Inferior parietal cortex (tissue), 1 donor: ENCODE measurements around the gene SGO2.
"Not testable (repeated sequence)": the region's sequence is repeated elsewhere in the genome, so short reads cannot be mapped to it uniquely, and the experiment has no call there.

Source experiments
- DNase-seq: peaks from one replicate; pipeline ENCODE4 v3.0.0-alpha.2; 2016; ENCODE audit errors: extremely low spot score

The SGO2 gene

GRCh38 chr2:200525066-200525465 lies 941 bp upstream of the SGO2 start:
- DNase-seq = no peak

- DNase-seq = no peak
Measured at GRCh38 chr2:200525551-200525881, 491 bp upstream of the SGO2 start.

GRCh38 chr2:200528228-200528627 lies 2.2 kb downstream of the SGO2 start:
- DNase-seq = no peak

- DNase-seq = no peak
Measured at GRCh38 chr2:200533754-200534153, 7.7 kb downstream of the SGO2 start.

GRCh38 chr2:200534572-200534971 lies 8.6 kb downstream of the SGO2 start:
- no peak for DNase-seq

- DNase-seq = no peak
Measured at GRCh38 chr2:200538139-200538538, 12.1 kb downstream of the SGO2 start.

- DNase-seq = no peak
Measured at GRCh38 chr2:200540793-200541192, 14.8 kb downstream of the SGO2 start.

- DNase-seq = not testable (repeated sequence)
Measured at GRCh38 chr2:200566596-200566995, 40.6 kb downstream of the SGO2 start.

GRCh38 chr2:200567932-200568331 lies 41.9 kb downstream of the SGO2 start:
- no peak for DNase-seq

GRCh38 chr2:200575957-200576356 lies 50.0 kb downstream of the SGO2 start:
- no peak for DNase-seq

- no peak for DNase-seq
Measured at GRCh38 chr2:200577027-200577426, 51.0 kb downstream of the SGO2 start.

- DNase-seq = no peak
Measured at GRCh38 chr2:200578778-200579177, 52.8 kb downstream of the SGO2 start.

- no peak for DNase-seq
Measured at GRCh38 chr2:200584639-200585038, 58.6 kb downstream of the SGO2 start.

GRCh38 chr2:200585340-200585729 lies 59.3 kb downstream of the SGO2 start:
- DNase-seq = no peak

- no peak for DNase-seq
Measured at GRCh38 chr2:200585730-200586643, 60.0 kb downstream of the SGO2 start, which contains the start of gene AOX1. TSS of gene AOX1 (plus strand) at chr2:200586014. CDS start at chr2:200586109, 95 bp downstream.

- DNase-seq = no peak
Measured at GRCh38 chr2:200586644-200586975, 60.6 kb downstream of the SGO2 start.

GRCh38 chr2:200587007-200587616 lies 61.1 kb downstream of the SGO2 start:
- DNase-seq = no peak

GRCh38 chr2:200588076-200588678 lies 62.2 kb downstream of the SGO2 start:
- DNase-seq = no peak

- no peak for DNase-seq
Measured at GRCh38 chr2:200590090-200590489, 64.1 kb downstream of the SGO2 start.

GRCh38 chr2:200591308-200591707 lies 65.3 kb downstream of the SGO2 start:
- DNase-seq = no peak

- DNase-seq = no peak
Measured at GRCh38 chr2:200592406-200593075, 66.5 kb downstream of the SGO2 start.

- DNase-seq = no peak
Measured at GRCh38 chr2:200593905-200594304, 67.9 kb downstream of the SGO2 start.
